ENCODE data around the gene ANXA6.
"Not testable (repeated sequence)": the region's sequence is repeated elsewhere in the genome, so short reads cannot be mapped to it uniquely, and the experiment has no call there.

ANXA6 gene

GRCh38 chr5:151157426-151158286, at the start of gene ANXA6:
ANXA6 (minus strand) TSS chr5:151157779; CDS start chr5:151147901, 9,878 bp downstream.
- no peak for FAIRE-seq

- FAIRE-seq, result no peak
These were observed 47.8 kb upstream of the ANXA6 start for GRCh38 chr5:151205411-151205810.

DNA sequence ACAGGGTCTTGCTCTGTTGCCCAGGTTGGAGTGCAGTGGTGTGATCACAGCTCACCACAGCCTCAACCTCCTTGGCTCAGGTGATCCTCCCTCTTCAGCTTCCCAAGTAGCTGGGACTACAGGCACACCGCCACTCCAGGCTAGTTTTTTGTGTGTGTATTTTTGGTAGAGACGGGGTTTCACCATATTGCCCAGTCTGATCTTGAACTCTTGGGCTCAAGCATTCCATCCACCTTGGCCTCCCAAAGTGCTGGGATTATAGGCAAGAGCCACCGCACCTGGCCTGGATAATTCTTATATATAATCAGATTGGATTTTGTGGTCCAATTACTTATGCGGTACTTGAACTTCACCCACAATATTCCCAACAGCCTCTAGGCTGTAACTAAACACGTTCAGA, 46.5 kb upstream of the ANXA6 start:
- FAIRE-seq, result no peak

DNA sequence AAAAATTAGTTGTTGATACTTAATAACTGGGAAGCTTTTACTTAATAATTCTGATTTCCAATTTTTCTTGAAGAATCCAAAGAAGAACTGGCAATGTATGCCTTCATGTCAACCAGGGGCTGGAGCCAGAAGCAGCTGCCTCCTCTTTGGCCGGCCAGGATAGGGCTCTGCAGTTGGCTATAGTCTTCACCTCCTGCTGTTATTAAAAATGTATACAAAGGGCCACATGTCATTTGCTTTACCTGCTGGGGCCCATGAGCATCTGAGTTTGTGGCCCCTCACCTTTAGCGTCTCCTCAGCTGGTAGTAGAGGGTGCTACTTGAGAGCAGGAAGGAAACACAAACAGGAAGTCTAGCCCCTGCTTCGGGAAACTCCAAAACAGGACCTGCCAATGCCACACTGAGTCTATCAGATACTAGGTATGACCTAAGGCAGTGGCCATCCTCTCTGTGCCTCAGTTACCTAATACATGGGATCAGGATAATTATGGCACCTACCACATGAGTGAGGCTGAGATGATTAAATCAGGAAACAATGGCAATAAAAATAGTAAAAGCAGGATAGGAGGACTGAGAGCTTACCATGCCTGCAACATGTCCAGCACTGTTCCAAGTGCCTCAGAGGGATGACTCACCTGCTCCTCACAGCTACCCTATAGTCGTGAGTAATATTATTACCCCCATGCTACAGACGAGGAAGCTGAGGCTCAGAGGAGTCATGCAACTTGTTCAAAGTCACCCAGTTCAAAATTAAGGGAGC, 45.0 kb upstream of the ANXA6 start:
- FAIRE-seq, result no peak

GRCh38 chr5:151200913-151201595, 43.5 kb upstream of the ANXA6 start:
- FAIRE-seq, result no peak

DNA sequence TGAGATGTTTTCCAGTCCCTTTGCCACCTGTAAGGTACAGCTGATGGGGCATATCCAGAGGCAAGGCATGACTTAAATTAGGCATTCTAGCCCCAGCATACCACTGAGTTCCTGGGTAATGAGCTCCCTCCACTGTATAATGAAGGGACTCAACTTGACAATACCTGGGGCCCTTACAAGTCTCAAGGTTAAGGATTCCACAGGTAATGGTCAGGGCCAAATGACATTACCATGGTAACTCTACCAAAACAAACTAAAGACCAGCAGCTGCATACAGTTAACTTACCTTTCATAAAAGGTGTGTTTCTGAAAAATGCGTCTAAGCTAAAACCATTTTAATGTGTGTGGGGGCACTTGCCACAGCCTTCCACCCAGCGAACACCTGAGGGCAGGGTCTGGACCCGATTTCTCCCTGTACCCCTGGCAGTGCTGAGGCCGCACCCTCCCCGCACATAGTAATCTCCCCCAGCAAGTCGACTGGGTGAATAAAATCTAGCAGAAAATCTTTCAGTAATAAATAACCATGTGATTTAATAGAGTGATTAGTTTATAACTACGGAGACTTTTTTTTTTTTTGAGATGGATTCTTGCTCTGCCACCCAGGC, 42.1 kb upstream of the ANXA6 start:
- no peak for FAIRE-seq

DNA sequence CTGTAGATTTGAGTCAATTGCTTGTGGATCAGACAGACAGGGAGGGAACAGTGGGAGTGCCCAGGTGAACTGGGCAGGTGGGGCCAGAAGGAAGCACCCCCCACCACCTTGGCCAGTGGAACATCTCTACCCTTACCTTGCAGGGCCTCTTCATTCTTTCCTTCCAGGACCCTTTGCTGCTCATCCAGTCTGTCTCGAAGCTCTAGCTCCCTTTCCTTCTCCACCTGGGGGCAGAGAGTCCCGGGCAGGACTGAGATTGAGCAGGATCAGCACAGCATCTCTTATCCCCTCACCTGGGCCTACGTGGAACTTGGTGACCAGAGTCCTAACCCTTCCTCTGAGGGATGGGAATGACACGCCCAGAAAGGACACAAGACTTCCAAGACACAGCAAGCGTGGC, 41.3 kb upstream of the ANXA6 start:
- FAIRE-seq, result no peak

- FAIRE-seq, result not testable (repeated sequence)
These were observed 39.7 kb upstream of the ANXA6 start for GRCh38 chr5:151197291-151197600.

GRCh38 chr5:151196556-151197290, 39.1 kb upstream of the ANXA6 start:
- no peak for FAIRE-seq

GRCh38 chr5:151195622-151196021, 38.0 kb upstream of the ANXA6 start:
- FAIRE-seq, result no peak

- FAIRE-seq, result no peak
These were observed 35.0 kb upstream of the ANXA6 start for GRCh38 chr5:151192626-151193025.

DNA sequence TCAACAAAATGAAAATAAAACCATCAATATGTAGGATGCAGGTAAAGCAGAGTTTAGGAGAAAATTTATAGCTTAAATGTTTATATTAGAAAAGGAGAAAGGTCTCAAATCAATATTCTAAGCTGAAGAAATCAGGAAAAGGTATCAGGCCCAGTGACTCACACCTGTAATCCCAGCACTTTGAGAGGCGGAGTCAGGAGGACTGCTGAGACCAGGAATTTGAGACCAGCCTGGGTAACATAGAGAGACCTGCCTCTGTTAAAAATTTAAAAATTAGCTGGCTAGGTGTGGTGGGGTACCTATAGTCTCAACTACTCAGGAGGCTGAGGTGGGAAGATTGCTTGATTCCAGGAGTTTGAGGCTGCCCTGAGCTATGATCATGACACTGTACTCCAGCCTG, 34.1 kb upstream of the ANXA6 start:
- FAIRE-seq, result no peak

- FAIRE-seq, result no peak
These were observed 31.6 kb upstream of the ANXA6 start for GRCh38 chr5:151189151-151189550.

GRCh38 chr5:151186538-151186937, 29.0 kb upstream of the ANXA6 start:
- no peak for FAIRE-seq

- FAIRE-seq, result no peak
These were observed 28.5 kb upstream of the ANXA6 start for GRCh38 chr5:151186052-151186451.

DNA sequence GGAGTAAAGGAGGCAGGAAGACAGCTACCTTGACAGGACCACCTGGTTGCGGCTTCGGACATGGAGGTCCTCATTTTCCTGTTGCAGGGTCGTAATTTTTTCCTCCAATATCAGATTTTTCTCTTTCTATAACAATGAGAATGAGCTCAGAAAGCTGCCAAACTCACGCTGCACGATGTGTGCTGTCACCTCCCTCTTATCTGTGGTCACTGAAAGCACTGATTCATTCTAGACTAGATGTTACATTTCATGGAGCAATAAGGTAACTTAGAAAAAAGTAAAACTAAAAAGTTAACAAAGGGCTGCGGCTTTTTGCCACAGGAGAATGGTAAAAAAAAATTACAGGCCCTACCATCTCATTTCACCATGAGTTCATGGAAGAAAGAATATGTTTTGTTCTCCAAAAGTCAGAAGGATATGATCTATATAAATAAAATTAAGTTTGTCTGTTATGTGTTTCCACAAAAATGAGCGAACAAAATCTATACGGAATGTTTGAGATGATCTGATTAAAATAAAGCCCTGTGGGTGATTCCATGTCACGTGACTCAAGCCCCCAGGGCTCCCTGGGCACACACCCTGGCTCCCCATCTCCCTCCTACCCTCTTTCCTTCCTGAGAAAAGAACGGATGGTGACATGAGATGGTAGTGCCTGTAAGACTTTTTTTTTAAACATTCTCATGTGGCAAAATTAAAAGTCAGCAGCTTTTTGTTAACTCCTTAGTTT, 26.9 kb upstream of the ANXA6 start:
- no peak for FAIRE-seq

DNA sequence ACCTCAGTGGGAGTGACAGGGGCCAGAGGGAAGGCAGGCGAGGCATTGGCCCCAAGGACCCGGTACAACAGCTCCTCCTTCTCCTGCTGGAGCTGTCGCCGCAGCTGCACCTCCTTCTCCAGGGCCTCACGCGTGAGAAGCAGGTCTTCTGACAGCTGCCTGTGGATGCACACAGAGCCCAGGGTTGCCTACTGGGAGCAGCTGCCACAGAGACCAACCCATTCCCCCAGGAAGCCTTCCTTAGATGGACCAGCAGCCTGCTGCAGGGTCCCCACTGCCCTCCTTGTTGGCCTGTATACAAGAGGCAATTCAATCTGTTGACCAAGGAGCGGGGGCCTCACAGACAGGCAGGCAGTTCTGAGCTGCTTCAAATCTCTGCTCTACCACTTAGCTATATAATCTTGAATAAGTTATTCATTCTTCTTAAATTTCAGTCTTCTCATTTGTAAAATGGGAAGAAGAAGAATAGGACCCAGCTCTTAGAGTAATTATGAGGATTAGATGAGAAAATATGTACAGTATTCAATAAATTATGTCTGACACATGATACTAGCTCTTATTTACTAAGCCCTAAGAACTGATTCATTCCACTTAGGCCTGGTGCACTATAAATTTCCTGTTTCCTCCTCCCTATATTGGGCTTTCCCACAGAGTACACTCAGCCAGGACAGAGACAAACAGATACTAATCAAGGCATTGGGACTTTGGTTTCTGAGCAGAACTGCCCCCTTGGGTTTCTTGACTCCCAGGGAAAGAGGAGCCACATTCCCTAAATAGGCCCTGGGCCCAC, 26.1 kb upstream of the ANXA6 start:
- no peak for FAIRE-seq

DNA sequence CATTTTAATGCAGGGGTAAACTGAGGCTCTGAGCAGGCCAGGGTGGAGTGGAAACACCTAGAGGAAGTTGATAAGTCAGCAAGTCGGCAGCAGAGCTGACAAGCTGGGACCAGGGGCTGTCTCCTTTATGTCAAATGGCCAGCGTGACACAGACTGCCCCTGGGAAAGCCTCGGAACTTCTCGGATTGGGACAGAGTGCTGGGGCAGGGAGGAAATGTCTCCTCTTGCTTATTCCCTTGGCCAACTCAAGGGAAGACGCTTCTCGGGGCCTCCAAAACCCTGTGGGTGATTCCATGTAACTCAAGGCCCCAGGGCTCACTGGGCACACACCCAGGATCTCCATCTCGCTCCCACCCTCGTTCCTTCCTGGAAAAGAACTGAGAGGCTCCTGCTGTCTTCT, 25.4 kb upstream of the ANXA6 start:
- no peak for FAIRE-seq

DNA sequence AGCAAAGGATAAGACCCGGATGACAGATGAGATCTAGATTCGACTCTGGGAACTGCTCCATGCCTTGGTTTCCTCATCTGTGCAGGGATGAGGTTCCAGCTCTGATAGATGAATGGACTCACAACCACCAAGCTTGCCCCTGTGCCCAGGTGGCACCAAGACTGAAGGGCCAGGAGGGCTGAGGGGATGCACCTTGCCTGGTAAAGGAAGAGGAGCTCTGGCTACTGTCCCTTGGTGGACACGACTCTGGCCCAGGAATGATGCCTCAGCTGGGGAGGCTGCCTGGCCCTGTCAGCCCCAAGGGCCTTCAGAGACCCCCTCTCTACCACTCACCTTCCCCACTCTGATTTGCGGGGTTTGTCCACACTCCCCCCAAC, 24.9 kb upstream of the ANXA6 start:
- FAIRE-seq, result no peak

DNA sequence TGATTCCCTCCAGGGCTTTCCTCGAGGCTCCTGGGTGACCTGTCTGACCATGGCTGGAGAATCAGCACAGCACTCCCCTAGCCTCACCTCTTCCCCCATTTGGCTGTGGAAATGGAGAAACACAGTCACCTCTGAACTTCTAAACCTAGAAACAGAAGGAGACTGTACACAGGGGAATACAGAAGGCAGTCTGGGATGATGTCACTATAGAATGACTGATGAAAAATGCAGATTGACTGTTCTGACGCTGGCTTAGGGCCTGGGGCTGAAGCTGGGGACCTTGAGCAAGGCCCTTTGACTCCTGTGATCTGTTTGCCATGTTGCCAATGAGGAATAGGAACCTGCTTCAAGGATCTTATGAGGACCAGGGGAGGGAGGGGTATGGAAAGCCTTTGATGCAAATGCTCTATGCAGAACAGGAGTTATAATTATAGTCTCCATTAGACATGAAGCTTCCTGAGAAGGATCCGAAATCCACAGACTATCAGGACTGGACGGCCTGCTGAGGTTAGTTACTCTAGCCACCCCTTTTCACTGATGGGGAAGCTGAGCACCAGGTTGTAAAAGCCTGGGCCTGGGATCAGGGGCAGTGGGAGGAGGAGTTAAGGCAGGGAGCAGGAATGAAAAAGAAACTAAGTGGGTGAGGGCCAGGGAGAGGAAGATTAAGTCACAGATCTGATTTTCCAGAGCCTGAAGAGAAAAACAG, 24.4 kb upstream of the ANXA6 start:
- FAIRE-seq, result no peak

Measured in endometrium (tissue), 2 donors.